Measurements from ENCODE around the gene APIP.

GRCh38 chr11:34863048-34863447 is 53.1 kb downstream of the APIP start:
- TF ChIP-seq CTCF (IDR thresholded peaks at IDR 0.05) (no peak), EP300 (IDR thresholded peaks at IDR 0.05) (no peak), POLR2AphosphoS5 (IDR thresholded peaks at IDR 0.05) (no peak), POLR2A (IDR thresholded peaks at IDR 0.05) (no peak)

Measured in stomach (tissue), 4 donors.